ENCODE measurements around the gene TPGS1.

The TPGS1 gene

DNA sequence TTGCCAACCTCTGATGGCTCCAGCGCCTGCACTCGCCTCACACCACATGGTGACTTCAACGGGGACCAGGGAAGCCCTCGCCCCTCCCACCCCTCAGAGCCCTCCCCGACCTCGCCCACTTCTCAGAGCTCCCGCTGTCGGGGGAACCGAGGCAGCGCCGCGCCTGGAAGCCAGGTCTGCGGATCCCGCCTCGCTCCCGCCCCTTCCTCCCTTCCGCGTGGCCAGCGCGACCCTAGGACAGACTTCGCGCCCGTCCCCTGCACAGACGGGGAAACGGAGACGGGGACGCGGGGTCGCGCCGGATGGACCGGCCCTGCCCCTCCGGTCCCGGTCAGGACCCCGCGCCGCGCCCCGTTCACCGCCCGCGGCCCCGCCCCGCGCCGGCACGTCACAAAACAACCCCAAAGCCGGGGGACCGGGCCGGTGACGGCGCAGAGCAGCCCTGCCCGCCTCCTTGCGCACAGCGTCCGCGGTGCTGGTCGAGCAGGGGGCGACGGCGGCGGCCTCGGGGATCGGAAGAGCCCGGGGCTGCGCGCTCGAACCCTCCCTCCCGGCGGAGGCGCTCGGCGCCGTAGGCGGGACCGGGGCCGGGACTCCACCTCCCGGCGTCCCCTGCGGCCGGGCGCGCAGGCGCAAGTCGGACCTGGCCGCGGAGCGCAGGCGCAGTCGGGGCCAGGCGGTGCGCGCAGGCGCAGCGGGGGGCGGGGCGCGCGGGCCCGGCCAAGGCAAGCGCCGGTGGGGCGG lies 23.9 kb downstream of the TPGS1 start:
- TF ChIP-seq CTCF (IDR thresholded peaks at IDR 0.05; ENCODE audit: low read depth, low read length, missing control alignments): no peak
- peak overlapping the region; percentile 93 for H3K4me3 ChIP-seq (ENCODE audit: low read depth, low read length)
- DNase-seq (ENCODE audit: low read depth): no peak
- in situ Hi-C loops (cut with HindIII; ENCODE audit: low sequenced_read_pairs): no loop called here

DNA sequence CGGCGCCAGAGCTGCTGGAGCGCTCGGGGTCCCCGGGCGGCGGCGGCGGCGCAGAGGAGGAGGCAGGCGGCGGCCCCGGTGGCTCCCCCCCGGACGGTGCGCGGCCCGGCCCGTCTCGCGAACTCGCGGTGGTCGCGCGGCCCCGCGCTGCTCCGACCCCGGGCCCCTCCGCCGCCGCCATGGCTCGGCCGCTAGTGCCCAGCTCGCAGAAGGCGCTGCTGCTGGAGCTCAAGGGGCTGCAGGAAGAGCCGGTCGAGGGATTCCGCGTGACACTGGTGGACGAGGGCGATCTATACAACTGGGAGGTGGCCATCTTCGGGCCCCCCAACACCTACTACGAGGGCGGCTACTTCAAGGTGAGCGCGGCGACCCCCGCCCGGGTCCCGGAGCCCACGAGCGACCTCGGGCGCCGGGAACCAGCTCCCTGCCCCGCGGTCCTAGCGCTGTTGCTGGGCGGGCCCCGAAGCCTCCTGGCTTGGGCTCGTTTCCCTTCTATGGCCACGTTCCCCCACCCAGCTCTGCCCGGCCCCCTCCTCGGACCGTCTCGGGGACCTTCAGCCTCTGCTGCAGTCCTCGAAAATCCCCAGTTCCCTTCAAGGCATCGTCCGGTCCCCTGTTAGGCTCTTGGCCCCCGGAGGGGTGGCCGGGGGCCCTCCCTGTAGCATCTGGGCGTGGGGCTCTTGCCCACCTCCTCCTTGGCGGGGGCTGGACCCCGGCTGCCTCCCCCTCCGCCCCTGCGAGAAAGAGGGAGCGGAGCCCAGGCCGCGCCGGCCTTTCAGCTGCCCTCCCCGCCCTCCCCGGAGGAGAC lies 24.7 kb downstream of the TPGS1 start, which contains the start of gene CDC34:
TSS of gene CDC34 (plus strand) at position 8 of the 808 bp plus-strand sequence. CDS start at position 180, 172 bp downstream.
- H3K4me3 ChIP-seq (ENCODE audit: low read depth, low read length): peak within 1 kb of the TSS; percentile 93
- in situ Hi-C loops (cut with HindIII; ENCODE audit: low sequenced_read_pairs): no loop called here
- DNase-seq (ENCODE audit: low read depth): no peak
- no peak for TF ChIP-seq CTCF (IDR thresholded peaks at IDR 0.05; ENCODE audit: low read depth, low read length, missing control alignments)

GRCh38 chr19:532561-533363 lies 25.5 kb downstream of the TPGS1 start:
- peak; percentile 64 for TF ChIP-seq CTCF (IDR thresholded peaks at IDR 0.05; ENCODE audit: low read depth, low read length, missing control alignments)
- DNase-seq (ENCODE audit: low read depth): peak; percentile 39
- in situ Hi-C loops (cut with HindIII; ENCODE audit: low sequenced_read_pairs): no loop called here
- peak overlapping the region; percentile 93 for H3K4me3 ChIP-seq (ENCODE audit: low read depth, low read length)

DNA sequence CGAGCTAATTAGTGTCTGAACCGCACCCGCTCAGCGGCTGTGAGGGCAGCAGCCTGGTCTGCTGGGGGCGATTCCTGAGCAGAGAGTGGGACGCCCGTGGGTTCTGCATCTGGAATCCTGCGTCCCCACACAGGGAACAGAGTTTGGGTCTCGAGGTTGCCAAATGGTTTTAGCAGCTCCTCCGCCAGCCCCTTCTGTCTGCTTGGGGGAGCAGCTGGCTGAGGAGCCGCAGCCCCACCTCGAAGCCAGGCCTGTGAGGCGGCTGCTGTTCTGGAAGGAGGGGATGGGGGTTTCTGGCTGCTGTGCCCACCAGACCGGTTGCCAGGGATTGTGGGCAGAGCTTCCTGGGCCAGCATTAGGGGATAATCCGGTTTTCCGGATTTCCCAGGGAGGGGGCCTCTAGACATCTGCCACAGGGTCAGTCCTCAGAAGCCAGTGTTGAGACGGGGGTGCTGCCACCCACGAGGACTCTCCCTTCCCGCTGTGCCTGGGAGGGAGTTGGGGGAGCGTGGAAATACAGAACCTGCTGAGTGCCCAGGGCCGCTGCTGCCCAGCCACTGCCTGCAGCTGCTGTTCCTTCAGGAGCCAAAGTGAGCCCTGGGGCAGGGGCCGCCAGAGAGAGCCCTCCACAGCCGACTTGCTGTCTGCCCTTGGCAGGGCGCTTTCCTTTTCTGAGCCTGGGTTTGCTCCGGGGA lies 26.2 kb downstream of the TPGS1 start:
- TF ChIP-seq CTCF (IDR thresholded peaks at IDR 0.05; ENCODE audit: low read depth, low read length, missing control alignments): no peak
- in situ Hi-C loops (cut with HindIII; ENCODE audit: low sequenced_read_pairs): no loop called here
- H3K4me3 ChIP-seq (ENCODE audit: low read depth, low read length): peak overlapping the region; percentile 93
- DNase-seq (ENCODE audit: low read depth): no peak

DNA sequence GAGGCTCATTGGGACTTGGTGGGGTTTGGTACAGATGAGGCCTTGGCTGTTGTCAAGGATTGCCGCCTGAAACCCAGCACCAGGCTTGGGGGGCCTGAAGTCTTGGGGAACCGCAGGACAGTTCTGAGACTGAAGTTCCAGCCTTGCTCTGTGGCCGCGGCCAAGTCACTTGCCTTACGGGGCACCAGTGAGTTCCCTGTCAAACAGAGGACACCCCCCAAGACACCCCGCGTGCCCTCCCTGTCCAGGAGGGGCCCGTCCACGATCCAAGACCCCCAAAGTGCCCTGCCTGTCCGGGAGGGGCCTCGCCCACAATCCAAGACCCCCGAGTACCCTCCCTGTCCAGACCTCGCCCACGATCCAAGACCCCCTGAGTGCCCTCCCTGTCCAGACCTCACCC lies 26.8 kb downstream of the TPGS1 start:
- DNase-seq (ENCODE audit: low read depth): no peak
- TF ChIP-seq CTCF (IDR thresholded peaks at IDR 0.05; ENCODE audit: low read depth, low read length, missing control alignments): no peak
- in situ Hi-C loops (cut with HindIII; ENCODE audit: low sequenced_read_pairs): no loop called here
- H3K4me3 ChIP-seq (ENCODE audit: low read depth, low read length): peak overlapping the region; percentile 93

Measured in astrocyte of the cerebellum (primary cell).